Measurements from ENCODE around the gene AQR.

- no peak for TF ChIP-seq GATA2 (IDR thresholded peaks at IDR 0.05; ENCODE audit: low read depth, low read length)
- no peak for TF ChIP-seq GATA3 (IDR thresholded peaks at IDR 0.05; ENCODE audit: low read depth, low read length)
Observed at GRCh38 chr15:34813446-34814190, 155.9 kb downstream of the AQR start.

Data from SH-SY5Y (cell line).